RWPE1 (cell line): ENCODE results near the gene DLGAP4.
A peak's percentile ranks its signal among the peaks of the same experiment; 100 is the strongest.

Experiments
- CTCF ChIA-PET: fragments of 350-600 bp; sonication (Branson Sonifier 250); formaldehyde crosslinking; extraction: SDS; loops from one replicate; lab custom pipeline; 2021; lab: Yijun Ruan, JAX
- POLR2A ChIA-PET: fragments of 400-600 bp; formaldehyde crosslinking; extraction: SDS; loops from one replicate; lab custom pipeline; 2020; ENCODE audit warnings: antibody characterized with exemption; ENCODE audit not compliant: low non-redundant PET; lab: Yijun Ruan, JAX
- DNase-seq: peaks from one replicate; pipeline ENCODE4 v3.0.0; 2012; ENCODE audit warnings: low spot score
- H3K27ac ChIP-seq: fragments of 450-650 bp; 2 replicates; pipeline ENCODE4 v1.5.1; 2017
- TF ChIP-seq, protein P1 (sequence below): fragments of 450-650 bp; conservative IDR thresholded peaks from 2 replicates; pipeline ENCODE4 v1.5.1; 2017; ENCODE audit warnings: low read depth, mild to moderate bottlenecking

The DLGAP4 gene

GRCh38 chr20:36449663-36450062 is 143.5 kb downstream of the DLGAP4 start:
- TF ChIP-seq, protein P1, sequence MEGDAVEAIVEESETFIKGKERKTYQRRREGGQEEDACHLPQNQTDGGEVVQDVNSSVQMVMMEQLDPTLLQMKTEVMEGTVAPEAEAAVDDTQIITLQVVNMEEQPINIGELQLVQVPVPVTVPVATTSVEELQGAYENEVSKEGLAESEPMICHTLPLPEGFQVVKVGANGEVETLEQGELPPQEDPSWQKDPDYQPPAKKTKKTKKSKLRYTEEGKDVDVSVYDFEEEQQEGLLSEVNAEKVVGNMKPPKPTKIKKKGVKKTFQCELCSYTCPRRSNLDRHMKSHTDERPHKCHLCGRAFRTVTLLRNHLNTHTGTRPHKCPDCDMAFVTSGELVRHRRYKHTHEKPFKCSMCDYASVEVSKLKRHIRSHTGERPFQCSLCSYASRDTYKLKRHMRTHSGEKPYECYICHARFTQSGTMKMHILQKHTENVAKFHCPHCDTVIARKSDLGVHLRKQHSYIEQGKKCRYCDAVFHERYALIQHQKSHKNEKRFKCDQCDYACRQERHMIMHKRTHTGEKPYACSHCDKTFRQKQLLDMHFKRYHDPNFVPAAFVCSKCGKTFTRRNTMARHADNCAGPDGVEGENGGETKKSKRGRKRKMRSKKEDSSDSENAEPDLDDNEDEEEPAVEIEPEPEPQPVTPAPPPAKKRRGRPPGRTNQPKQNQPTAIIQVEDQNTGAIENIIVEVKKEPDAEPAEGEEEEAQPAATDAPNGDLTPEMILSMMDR: no peak
- ChIA-PET CTCF (interaction anchor here (1.3 kb wide), 1 partner anchor 250 kb away, joined by 9 read pairs; no protein-coding TSS in a partner anchor), POLR2A (no interaction called here)

GRCh38 chr20:36454332-36454697 is 148.2 kb downstream of the DLGAP4 start:
- CTCF ChIA-PET: interaction anchor here (0.6 to 1.0 kb wide), 3 partner anchors 15 to 292 kb away, joined by 3 to 6 read pairs (median 5); no protein-coding TSS in a partner anchor
- POLR2A ChIA-PET: interaction anchor here (0.6 kb wide), 1 partner anchor 464 kb away, joined by 3 read pairs; no protein-coding TSS in a partner anchor
- TF ChIP-seq, protein P1: no peak
- H3K27ac ChIP-seq: no peak overlapping the region
- no peak for DNase-seq

More at GRCh38 chr20:36449663-36450062, 143.5 kb downstream of the DLGAP4 start:
- DNase-seq: no peak
- H3K27ac ChIP-seq: no peak overlapping the region

DNA sequence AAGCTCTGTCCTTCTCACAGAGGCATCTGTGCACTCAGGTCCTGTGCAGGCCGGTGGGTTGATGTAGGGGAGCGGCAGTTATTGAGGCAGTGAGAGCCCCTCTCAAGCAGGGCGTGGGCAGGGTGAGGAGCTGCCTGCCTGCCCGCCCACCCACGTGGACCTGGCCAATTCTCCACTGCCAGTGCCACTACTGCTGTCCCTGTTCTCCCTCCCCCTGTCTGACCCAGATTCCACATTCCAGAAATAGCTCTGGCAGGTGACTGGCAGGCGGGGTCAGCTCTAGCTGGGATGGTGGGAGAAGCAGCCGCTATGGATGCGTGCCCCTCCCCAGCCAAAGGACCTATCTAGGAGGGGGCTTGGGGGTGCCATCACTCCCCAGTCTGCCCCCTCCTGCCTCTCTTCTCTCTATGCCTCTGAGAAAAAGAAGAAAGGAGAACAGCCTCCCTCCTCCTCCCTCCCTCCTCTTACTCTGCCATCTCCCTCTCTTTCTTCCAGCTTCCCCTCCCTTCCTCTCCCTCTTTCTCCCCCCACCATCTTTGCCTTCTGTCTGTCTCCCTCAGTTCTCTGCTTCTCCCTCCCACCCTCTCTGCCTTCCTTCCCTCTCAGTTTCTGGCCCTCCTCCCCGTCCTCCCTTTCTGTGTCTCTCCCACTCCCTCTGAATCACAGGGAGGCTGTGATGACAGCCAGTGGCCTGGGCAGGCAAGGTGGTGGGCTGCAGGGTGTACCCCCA is 148.7 kb downstream of the DLGAP4 start:
- no peak overlapping the region for H3K27ac ChIP-seq
- TF ChIP-seq, protein P1: no peak
- DNase-seq: no peak
- ChIA-PET POLR2A (interaction anchor here (0.6 kb wide), 1 partner anchor 464 kb away, joined by 3 read pairs; no protein-coding TSS in a partner anchor), CTCF (interaction anchor here (0.6 to 1.4 kb wide), 6 partner anchors 15 to 292 kb away, joined by 3 to 5 read pairs (median 4); partner anchors contain the start of gene RAB5IF)

DNA sequence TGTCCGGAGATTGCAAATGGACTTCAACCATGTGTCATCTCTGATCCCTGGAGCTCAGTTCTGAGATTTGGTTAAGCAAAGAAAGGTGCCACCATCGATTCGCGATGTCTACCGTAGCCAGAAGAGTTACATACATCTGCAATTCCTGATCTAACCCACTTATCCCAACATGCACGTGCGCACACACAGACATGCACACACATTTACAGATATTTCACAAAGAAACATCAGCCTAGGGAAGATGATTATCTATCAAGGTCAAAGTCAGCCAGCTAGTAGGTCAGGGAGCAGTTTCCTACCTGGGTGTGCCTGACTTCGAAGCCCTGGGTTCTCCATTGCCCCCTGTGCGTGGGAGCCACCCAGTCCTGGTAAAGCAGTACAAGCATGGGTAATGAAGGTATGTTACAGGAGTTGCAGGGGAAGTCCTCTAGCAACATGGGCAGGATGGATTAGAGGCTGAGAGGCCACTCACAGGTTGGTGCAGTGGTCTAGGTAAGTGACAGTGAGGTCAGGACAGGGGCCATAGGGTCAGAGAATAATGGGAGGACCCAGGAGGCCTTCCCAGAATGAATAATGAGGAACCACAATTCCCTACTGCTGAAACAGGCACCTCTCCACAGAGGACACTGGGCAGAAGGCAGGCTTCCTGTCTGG is 150.0 kb downstream of the DLGAP4 start:
- H3K27ac ChIP-seq: no peak overlapping the region
- TF ChIP-seq, protein P1: no peak
- CTCF ChIA-PET: interaction anchor here (1.4 kb wide), 1 partner anchor 254 kb away, joined by 4 read pairs; no protein-coding TSS in a partner anchor
- POLR2A ChIA-PET: no interaction called here
- no peak for DNase-seq

DNA sequence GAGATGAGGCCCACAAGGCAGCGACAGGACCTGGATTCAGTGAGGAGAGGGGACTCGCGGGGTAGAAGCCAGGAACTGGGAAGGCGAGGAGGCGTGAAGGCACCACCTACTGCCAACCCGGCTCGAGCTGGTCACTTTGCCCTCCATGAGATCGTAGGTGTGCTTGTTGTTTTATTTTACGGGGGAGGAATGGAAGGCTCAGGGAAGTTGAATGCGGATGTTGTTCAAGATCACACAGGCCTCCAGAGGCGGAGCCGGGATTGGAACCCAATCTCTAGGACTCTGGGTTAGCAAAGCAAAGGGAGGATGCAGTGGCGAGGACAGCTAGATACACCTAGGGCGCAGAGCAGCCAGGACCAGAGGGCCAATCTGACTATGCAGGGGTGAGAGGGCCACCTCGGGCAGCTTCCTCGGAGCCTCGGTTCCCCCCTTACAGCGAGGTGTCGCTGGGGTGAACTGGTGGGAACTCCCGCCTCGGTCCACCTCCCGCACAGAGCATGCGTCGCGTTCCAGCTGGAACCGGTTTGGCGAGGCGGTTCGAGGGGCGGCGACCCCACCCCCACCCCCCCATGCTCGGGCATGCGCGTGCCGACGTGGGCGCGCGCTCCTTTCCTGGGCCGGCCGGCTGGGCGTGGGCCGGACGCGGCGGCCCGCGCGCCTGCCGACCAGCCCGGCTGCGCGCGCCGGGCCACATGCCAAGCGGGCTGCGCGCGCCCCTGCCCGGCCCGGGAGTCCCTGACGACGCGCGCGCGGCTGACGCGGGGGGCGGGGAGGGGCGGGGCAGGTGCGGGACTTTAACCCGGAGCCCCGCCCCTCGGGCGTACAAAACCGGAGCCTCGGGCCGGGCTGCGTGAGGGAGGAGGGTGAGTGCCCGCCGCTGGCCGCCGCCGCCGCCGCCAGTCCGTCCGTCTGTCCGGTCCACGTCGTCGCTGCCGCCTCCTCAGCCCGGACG is 154.8 kb downstream of the DLGAP4 start:
- DNase-seq: peak; percentile 99
- CTCF ChIA-PET: no interaction called here
- peak overlapping the region; percentile 91 for H3K27ac ChIP-seq
- TF ChIP-seq, protein P1: no peak
- POLR2A ChIA-PET: no interaction called here
